HepG2 (cell line): Measurements from ENCODE around the gene FBXW2. TPM values are rescaled to one million over a fixed set of nuclear protein-coding genes. Genes with fewer than 3 reads are reported as not detected.

Experiments
- ATAC-seq: fragments of 200-7000 bp; cut with Tn5 transposase; 3 replicates; pipeline ENCODE4 v1.9.1; 2020; ENCODE audit warnings: mild to moderate bottlenecking, moderate library complexity
- BruUV-seq: library from RNA; stranded (reverse); fragments of 400-500 nt; replicated peaks from 2 replicates; lab custom pipeline; 2021; lab: Mats Ljungman, UMichigan
- CTCF ChIA-PET: fragments of 300-600 bp; formaldehyde crosslinking; extraction: SDS; loops from one replicate; lab custom pipeline; 2021; ENCODE audit warnings: low total read pairs, inconsistent platforms, low intra/inter-chr PET ratio; lab: Yijun Ruan, JAX
- POLR2A ChIA-PET: fragments of 350-600 bp; sonication (Branson Sonifier 250); formaldehyde crosslinking; loops from one replicate; lab custom pipeline; 2020; ENCODE audit warnings: antibody characterized with exemption, inconsistent platforms; lab: Yijun Ruan, JAX
- DNase-seq: peaks from one replicate; pipeline ENCODE4 v3.0.0-alpha.2; 2015; ENCODE audit warnings: low spot score
- FAIRE-seq: peaks from 3 replicates; lab custom pipeline; 2011; peaks lifted over from hg19 to GRCh38; lab: Jason Lieb, UNC
- H2AFZ ChIP-seq: one replicate; pipeline ENCODE4 v1.6.1; 2011; ENCODE audit warnings: low read length, inconsistent platforms
- H3K27ac ChIP-seq: fragments of 300-600 bp; 3 replicates; pipeline ENCODE4 v1.8.0; 2011; ENCODE audit warnings: mixed run types, mild to moderate bottlenecking, mixed read lengths, low read length, inconsistent platforms; ENCODE audit not compliant: insufficient read depth; ENCODE audit errors: extremely low read length
- H3K27me3 ChIP-seq, 2 experiments: fragments of 200-600 bp in 1 of 2; 2 replicates in 1 of 2; 3 replicates in 1 of 2; pipeline versions ENCODE4 v1.6.0 to v1.8.0; 2011; ENCODE audit warnings: low read length in 2 of 2, mild to moderate bottlenecking in 2 of 2, moderate library complexity in 2 of 2, inconsistent platforms in 1 of 2; ENCODE audit not compliant: insufficient read depth in 2 of 2, control insufficient read depth in 1 of 2
- H3K36me3 ChIP-seq, 2 experiments: fragments of 200-600 bp in 1 of 2; replicated peaks in 1 of 2; 2 replicates in 1 of 2; 3 replicates in 1 of 2; pipeline versions ENCODE4 v1.5.1 to v1.8.0; 2011; ENCODE audit warnings: low read length in 2 of 2, inconsistent platforms in 1 of 2; ENCODE audit not compliant: insufficient read depth in 2 of 2, control insufficient read depth in 1 of 2
- H3K4me1 ChIP-seq: 2 replicates; pipeline ENCODE4 v1.5.1; 2012; ENCODE audit warnings: low read length, inconsistent platforms; ENCODE audit not compliant: insufficient read depth
- H3K4me2 ChIP-seq: 2 replicates; pipeline ENCODE4 v1.6.0; 2011; ENCODE audit warnings: low read depth, low read length, inconsistent platforms
- H3K4me3 ChIP-seq, 3 experiments: fragments of 200-600 bp in 1 of 3; sonication (generic), shearing (Covaris generic) in 1 of 3; replicated peaks in 1 of 3; 2 replicates each; pipeline ENCODE4 v1.5.1; 2011 to 2016; ENCODE audit warnings: low read length in 3 of 3, inconsistent platforms in 2 of 3, low read depth in 2 of 3, mild to moderate bottlenecking in 2 of 3, control low read depth in 1 of 3, mixed read lengths in 1 of 3; ENCODE audit not compliant: insufficient read depth in 1 of 3
- H3K79me2 ChIP-seq: one replicate; pipeline ENCODE4 v1.6.1; 2011; ENCODE audit warnings: low read length, inconsistent platforms; ENCODE audit not compliant: insufficient read depth
- H3K9ac ChIP-seq: 2 replicates; pipeline ENCODE4 v1.6.0; 2011; ENCODE audit warnings: mild to moderate bottlenecking, low read depth, low read length, inconsistent platforms; ENCODE audit not compliant: insufficient read depth
- H3K9me3 ChIP-seq: 2 replicates; pipeline ENCODE4 v1.5.1; 2012; ENCODE audit warnings: mild to moderate bottlenecking, low read length
- H4K20me1 ChIP-seq: 2 replicates; pipeline ENCODE4 v1.6.0; 2011; ENCODE audit warnings: inconsistent platforms, mild to moderate bottlenecking, low read length, moderate library complexity; ENCODE audit not compliant: insufficient read depth
- HOXA3 ChIP-seq: sonication (generic); formaldehyde crosslinking; IDR thresholded peaks from 2 replicates; pipeline ENCODE4 v1.5.0; 2020; ENCODE audit warnings: missing genetic modification reagents
- MTA3 ChIP-seq: sonication (generic); formaldehyde crosslinking; IDR thresholded peaks from 2 replicates; pipeline ENCODE4 v1.4.0; 2020; ENCODE audit warnings: missing genetic modification reagents
- NCOA1 ChIP-seq: sonication (generic); formaldehyde crosslinking; IDR thresholded peaks from 2 replicates; pipeline ENCODE4 v1.9.0; 2021; ENCODE audit warnings: missing genetic modification reagents
- NKX3-1 ChIP-seq: sonication (generic); formaldehyde crosslinking; IDR thresholded peaks from 2 replicates; pipeline ENCODE4 v1.5.0; 2020; ENCODE audit warnings: missing genetic modification reagents
- ZBTB7B ChIP-seq: sonication (generic); formaldehyde crosslinking; IDR thresholded peaks from 2 replicates; pipeline ENCODE4 v1.4.0; 2020; ENCODE audit warnings: missing genetic modification reagents
- ZNF142 ChIP-seq: sonication (generic); formaldehyde crosslinking; IDR thresholded peaks from 2 replicates; pipeline ENCODE4 v1.4.0; 2020; ENCODE audit warnings: missing genetic modification reagents
- ZNF18 ChIP-seq: sonication (generic); formaldehyde crosslinking; IDR thresholded peaks from 2 replicates; pipeline ENCODE4 v1.8.0; 2022; ENCODE audit warnings: mild to moderate bottlenecking, missing genetic modification reagents; ENCODE audit not compliant: insufficient replicate concordance
- ZNF224 ChIP-seq: sonication (generic); formaldehyde crosslinking; IDR thresholded peaks from 2 replicates; pipeline ENCODE4 v1.5.0; 2020; ENCODE audit warnings: mild to moderate bottlenecking, missing genetic modification reagents
- ZNF501 ChIP-seq: sonication (generic); formaldehyde crosslinking; IDR thresholded peaks from 2 replicates; pipeline ENCODE4 v1.5.1; 2020; ENCODE audit warnings: mild to moderate bottlenecking, moderate library complexity, missing genetic modification reagents
- ZNF75D ChIP-seq: sonication (generic); formaldehyde crosslinking; IDR thresholded peaks from 2 replicates; pipeline ENCODE4 v1.8.1; 2023; ENCODE audit warnings: missing genetic modification reagents, mild to moderate bottlenecking, borderline replicate concordance
- ZNF770 ChIP-seq: sonication (generic); formaldehyde crosslinking; IDR thresholded peaks from 2 replicates; pipeline ENCODE4 v1.5.0; 2020; ENCODE audit warnings: mild to moderate bottlenecking, missing genetic modification reagents
- ZNF781 ChIP-seq: sonication (generic); formaldehyde crosslinking; IDR thresholded peaks from 2 replicates; pipeline ENCODE4 v1.5.1; 2020; ENCODE audit warnings: borderline replicate concordance, mild to moderate bottlenecking, missing genetic modification reagents; ENCODE audit errors: not compliant biosample characterization
- WGBS: methylation state at CpG from one replicate; pipeline ENCODE4 v1.1.6; 2017; ENCODE audit warnings: low lambda C conversion rate; 5-methylcytosine and 5-hydroxymethylcytosine counted together
- in situ Hi-C: cut with HindIII; loops from 2 replicates; pipeline ENCODE4 v1.10.0; 2017; ENCODE audit warnings: low pct_unique_long_range_greater_than_20kb; ENCODE audit not compliant: extremely low pct_ligation_motif_present
- intact Hi-C: fragments of 100-400 bp; cut with micrococcal nuclease; formaldehyde crosslinking; loops from one replicate; pipeline ENCODE4 v1.10.0; 2022; ENCODE audit not compliant: unreplicated experiment
- polyA plus RNA-seq, 8 experiments: library from polyadenylated mRNA; depleted of rRNA in 3 of 8; stranded (reverse) in 7 of 8; unstranded in 1 of 8; fragments of >200 nt; fragmentation: Illumina TruSeq in 4 of 8; extraction: Trizol in 4 of 8; gene quantifications; 2 replicates each; pipeline versions ENCODE4 v1.2.1 to v1.2.3, GENCODE V29; 2011 to 2016; ENCODE audit warnings: low read depth in 4 of 8, missing spikeins in 1 of 8, mixed read lengths in 1 of 8; ENCODE audit not compliant: insufficient read depth in 1 of 8
- total RNA-seq, 5 experiments: library from RNA; depleted of rRNA; stranded (reverse); fragments of >200 nt; fragmentation: Illumina TruSeq; extraction: Trizol; gene quantifications; 2 replicates each; pipeline ENCODE4 v1.2.3, GENCODE V29; 2016; ENCODE audit warnings: low read depth in 1 of 5

Gene FBXW2
- total and polyA plus RNA-seq, 2 of the 13 experiments (the other 11 are each of a cell fraction or from before 2014, with no cell fraction given): 35.4 to 43.1 TPM

- ChIA-PET CTCF (no interaction called here), POLR2A (interaction anchor here (0.6 to 2.4 kb wide), 4 partner anchors 49 to 87 kb away, joined by 3 to 12 read pairs (median 4); partner anchors contain the start of gene FBXW2)
- Histone ChIP-seq H3K79me2 (peaks cover 32% of the 10 kb centered on the region), H3K4me1 (peaks cover 30% of the 10 kb centered on the region), H4K20me1 (no peaks in the 10 kb centered on the region), H3K9ac (peak overlapping the region; percentile 94), H2AFZ (peak overlapping the region; percentile 90), H3K27ac (peak overlapping the region; percentile 82), H3K27me3 (peaks cover 0 to 3% of the 10 kb centered on the region in 2 experiments; a peak in 1 of 5 replicates), H3K4me3 (peak overlapping the region; percentile 73 to 91 (median 87)), H3K4me2 (peak overlapping the region; percentile 83), H3K36me3 (no peaks in the 10 kb centered on the region; a peak in 1 of 5 replicates), H3K9me3 (no peaks in the 10 kb centered on the region)
- intact Hi-C loops: loop anchor here (2.0 kb wide), 2 partner anchors 35 to 75 kb away; partner anchors contain the start of gene PHF19
- peak; percentile 18 for ATAC-seq
- DNase-seq: no peak
- TSS peak; percentile 77 for BruUV-seq
- peak; percentile 34 for FAIRE-seq
- in situ Hi-C loops: no loop called here
- 14% methylated on average over 18 of the region's 18 CpGs for WGBS
- TF ChIP-seq ZBTB7B (CRISPR knock-in tag) (peak; percentile 11; the same call in 1 of the 2 replicates), ZNF142 (CRISPR knock-in tag) (peak; percentile 10; the same call in 1 of the 2 replicates), NKX3-1 (CRISPR knock-in tag) (0 out of 2 replicates have a peak, but pooled peaks have one; percentile 9), ZNF75D (CRISPR knock-in tag) (no peak), MTA3 (no peak), ZNF224 (CRISPR knock-in tag) (0 out of 2 replicates have a peak, but pooled peaks have one; percentile 3), HOXA3 (CRISPR knock-in tag) (no peak), ZNF781 (CRISPR knock-in tag) (peak; percentile 23), ZNF18 (peak; percentile 57), NCOA1 (no peak), ZNF770 (CRISPR knock-in tag) (no peak), ZNF501 (CRISPR knock-in tag) (no peak)
Observed at GRCh38 chr9:120841930-120842684, 48.9 kb upstream of the FBXW2 start.
